AG08396 (cell line): ENCODE data around the gene OR4D10.

Experiments
- DNase-seq: peaks from one replicate; pipeline ENCODE4 v3.0.0; 2012; ENCODE audit warnings: low spot score, mixed read lengths

The OR4D10 gene

GRCh38 chr11:59528711-59529110 lies 55.6 kb downstream of the OR4D10 start:
- no peak for DNase-seq
